ENCODE data around the gene NEUROD2.

NEUROD2 gene

GRCh38 chr17:39580082-39580468, 27.6 kb downstream of the NEUROD2 start:
- DNase-seq (ENCODE audit: low spot score), result no peak

- DNase-seq (ENCODE audit: low spot score), result no peak
Measured at GRCh38 chr17:39579318-39580081, 28.2 kb downstream of the NEUROD2 start.

GRCh38 chr17:39578272-39578671, 29.4 kb downstream of the NEUROD2 start:
- no peak for DNase-seq (ENCODE audit: low spot score)

GRCh38 chr17:39576187-39576586, 31.5 kb downstream of the NEUROD2 start:
- DNase-seq (ENCODE audit: low spot score), result peak; percentile 59

GRCh38 chr17:39573447-39574298, 34.0 kb downstream of the NEUROD2 start:
- DNase-seq (ENCODE audit: low spot score), result peak; percentile 70

DNA sequence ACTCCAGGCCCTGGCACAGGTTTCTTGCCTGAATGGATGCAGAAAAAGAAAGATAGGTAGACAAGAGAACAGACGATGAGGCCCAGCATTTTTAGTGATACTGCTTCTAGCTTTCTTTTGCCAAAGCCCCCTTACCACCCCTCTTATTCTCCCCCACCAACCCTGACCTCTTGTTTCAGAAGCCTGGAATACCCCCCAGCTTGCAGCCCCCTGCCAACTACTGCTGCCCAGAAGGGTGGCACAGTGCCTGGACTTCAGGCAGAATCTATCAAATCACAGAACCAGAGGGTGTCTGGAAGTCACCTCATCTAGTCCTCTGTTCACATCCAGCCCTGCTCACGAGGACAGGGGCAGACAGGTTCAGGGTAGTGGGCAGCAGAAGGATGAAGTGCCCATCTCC, 35.6 kb downstream of the NEUROD2 start:
- no peak for DNase-seq (ENCODE audit: low spot score)

GRCh38 chr17:39569126-39569525, 38.6 kb downstream of the NEUROD2 start:
- no peak for DNase-seq (ENCODE audit: low spot score)

DNA sequence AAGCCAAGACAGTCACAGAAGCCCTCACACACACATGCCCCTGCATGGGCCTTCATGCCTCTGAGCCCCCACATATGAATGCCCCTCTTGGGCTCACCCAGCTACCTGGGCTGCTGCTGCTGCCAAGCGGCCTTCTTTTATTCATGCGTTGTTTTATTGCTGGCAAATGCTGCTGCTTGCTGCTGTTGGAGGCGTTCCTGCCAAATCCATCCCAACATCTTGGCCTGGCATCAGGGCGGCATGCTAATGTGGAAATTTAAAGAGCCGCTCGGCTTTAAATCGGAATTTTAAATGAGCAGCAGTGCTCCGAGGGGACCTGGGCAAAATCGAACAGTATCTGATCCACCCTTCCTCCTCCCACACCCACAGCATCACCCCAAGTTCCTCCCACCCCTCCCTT, 39.0 kb downstream of the NEUROD2 start:
- no peak for DNase-seq (ENCODE audit: low spot score)

DNA sequence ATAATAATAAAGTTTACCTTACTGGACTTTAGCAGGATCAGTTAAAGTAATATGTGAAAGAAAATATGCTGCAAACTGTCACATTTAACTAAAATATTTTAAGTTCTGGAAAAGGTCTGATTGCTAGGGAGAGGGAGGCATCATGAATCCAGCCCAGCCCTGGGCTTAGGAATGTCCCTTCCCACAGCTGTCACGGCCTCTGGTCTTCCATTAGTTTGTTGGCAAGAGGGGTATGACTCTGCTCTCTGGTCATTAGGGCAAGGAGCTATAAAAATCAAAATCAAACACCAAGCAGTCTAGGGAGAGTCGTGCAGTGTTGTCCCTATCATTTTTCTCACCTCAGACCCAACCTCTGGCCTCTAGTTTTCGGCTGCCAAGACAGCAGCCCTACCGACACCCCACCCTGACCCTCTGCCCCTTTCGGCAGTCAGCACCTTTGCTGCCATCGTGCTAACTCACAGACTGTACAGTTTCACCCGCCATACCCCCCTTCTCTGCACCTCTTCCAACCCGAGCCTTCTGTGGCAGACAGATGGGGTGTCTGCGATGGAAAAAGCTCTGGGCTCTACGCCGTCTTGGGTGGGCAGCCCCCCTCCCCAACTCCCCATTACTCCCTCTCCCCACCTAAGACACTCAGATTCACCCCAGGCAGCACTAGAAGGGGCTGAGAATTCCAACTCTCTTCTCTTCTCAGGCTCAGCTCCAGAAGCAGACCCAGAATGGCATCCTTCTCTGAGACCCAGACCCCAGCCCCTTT, 41.4 kb downstream of the NEUROD2 start:
- no peak for DNase-seq (ENCODE audit: low spot score)

DNA sequence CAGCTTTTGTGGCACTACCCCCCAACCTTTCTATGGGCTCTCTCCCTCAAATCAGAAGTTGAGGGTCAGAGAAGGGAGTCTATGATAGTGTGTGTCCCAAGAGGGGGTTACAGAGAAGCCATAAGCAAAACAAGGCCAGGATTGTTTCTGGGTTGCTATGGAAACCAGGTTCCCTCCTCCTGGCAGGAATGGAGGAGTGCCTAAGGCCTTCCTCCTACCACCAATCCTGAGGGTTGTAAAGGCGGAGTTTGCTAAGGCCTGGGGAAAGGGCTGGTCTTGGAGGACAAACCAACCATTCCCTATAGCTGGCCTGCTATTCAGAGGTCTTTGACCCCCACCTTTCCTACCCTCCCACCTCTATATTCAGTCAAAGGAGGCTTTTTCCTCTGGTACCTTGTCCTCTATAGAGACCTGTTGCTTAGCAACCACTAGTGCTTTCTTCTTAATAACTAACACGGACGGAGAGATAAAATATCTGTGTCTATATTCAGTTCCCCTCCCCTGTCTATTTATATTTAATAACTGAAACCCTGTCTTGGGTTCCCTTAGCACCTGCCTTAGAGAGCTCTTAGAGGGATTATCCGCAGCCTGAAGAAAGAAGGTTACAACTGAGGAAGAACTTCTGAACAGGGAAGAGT, 43.4 kb downstream of the NEUROD2 start:
- DNase-seq (ENCODE audit: low spot score), result peak; percentile 25

DNA sequence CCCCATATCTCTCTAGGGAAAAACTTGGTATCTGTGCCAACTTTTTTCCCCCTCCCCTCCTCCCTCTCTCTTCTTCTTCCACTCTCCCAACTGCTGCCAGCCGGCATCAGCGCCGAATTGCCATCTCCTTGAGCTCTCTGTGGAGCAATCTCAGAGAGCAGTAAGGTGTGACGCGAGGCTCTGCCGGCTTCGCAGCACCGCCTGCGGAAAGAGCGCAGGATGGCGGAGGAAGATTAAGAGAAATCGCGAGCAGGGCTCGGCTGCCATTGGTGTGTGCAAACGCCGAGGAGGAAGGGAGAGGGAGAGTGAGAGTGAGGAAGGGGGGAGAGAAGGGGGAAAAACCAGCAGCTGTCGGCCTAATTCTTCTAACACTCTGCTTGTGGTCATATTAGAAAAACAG, 44.2 kb downstream of the NEUROD2 start:
- peak; percentile 17 for DNase-seq (ENCODE audit: low spot score)

DNA sequence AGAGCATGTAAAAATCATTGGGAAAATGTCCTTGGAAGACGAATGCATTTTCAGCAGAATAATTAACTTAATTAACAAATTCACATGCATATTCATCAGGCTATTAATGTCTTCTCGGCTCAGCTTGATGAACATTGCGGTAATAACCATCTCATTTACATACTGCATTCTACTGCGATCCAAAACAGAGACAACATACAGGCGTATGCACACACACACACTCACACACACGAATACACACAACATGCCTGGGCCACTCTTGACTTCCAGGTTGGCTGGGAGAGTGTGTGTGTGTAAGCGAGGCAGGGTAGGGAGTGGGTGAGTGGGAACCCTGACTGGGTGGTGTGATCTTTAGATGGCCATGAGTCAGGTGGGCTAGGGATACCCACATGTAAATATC, 44.7 kb downstream of the NEUROD2 start:
- no peak for DNase-seq (ENCODE audit: low spot score)

- no peak for DNase-seq (ENCODE audit: low spot score)
Measured at GRCh38 chr17:39562395-39562794, 45.3 kb downstream of the NEUROD2 start.

DNA sequence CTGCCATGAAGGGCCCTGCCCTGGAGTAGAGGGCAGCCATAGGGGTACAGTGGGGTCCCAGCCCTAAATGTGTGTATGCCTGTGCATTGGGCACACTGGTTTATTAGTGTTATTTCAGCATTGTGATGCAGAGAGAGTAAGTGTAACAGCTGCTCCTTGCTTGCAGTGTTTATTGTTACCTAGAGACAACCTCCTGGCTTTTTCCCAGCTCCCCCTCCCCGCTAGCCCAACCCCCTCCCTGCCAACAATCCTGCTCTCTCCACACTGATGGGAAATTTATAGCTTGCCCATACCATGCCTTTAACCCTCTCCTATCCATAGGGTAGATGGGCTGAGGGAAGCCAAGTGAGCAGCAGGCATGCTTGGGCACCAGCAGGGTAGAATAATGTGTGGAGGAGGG, 51.3 kb downstream of the NEUROD2 start:
- DNase-seq (ENCODE audit: low spot score), result no peak

- DNase-seq (ENCODE audit: low spot score), result no peak
Measured at GRCh38 chr17:39555368-39555767, 52.4 kb downstream of the NEUROD2 start.

Measured in SK-N-DZ (cell line).